Measurements from ENCODE around the gene LATS2.
"Not testable (repeated sequence)": the region's sequence is repeated elsewhere in the genome, so short reads cannot be mapped to it uniquely, and the experiment has no call there.

DNA sequence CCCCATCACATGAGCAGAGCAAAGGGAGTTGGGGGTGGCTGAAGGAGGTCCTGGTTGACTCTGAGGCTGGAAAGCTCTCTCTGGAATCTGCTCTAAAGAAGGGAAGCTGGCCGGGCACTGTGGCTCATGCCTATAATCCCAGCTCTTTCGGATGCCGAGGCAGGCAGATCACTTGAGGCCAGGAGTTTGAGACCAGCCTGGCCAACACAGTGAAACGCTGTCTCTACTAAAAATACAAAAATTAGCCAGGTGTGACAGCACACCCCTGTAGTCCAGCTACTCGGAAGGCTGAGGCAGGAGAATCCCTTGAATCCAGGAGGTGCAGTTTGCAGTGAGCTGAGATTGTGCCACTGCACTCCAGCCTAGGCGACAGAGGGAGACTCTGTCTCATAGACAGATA lies 11.7 kb downstream of the LATS2 start:
- TF ChIP-seq, protein P1, sequence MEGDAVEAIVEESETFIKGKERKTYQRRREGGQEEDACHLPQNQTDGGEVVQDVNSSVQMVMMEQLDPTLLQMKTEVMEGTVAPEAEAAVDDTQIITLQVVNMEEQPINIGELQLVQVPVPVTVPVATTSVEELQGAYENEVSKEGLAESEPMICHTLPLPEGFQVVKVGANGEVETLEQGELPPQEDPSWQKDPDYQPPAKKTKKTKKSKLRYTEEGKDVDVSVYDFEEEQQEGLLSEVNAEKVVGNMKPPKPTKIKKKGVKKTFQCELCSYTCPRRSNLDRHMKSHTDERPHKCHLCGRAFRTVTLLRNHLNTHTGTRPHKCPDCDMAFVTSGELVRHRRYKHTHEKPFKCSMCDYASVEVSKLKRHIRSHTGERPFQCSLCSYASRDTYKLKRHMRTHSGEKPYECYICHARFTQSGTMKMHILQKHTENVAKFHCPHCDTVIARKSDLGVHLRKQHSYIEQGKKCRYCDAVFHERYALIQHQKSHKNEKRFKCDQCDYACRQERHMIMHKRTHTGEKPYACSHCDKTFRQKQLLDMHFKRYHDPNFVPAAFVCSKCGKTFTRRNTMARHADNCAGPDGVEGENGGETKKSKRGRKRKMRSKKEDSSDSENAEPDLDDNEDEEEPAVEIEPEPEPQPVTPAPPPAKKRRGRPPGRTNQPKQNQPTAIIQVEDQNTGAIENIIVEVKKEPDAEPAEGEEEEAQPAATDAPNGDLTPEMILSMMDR (IDR thresholded peaks at IDR 0.05) = not testable (repeated sequence)
- TF ChIP-seq POLR2AphosphoS5, POLR2A (IDR thresholded peaks at IDR 0.05): not testable (repeated sequence)
